ENCODE data around the gene CNGB1.

DNA sequence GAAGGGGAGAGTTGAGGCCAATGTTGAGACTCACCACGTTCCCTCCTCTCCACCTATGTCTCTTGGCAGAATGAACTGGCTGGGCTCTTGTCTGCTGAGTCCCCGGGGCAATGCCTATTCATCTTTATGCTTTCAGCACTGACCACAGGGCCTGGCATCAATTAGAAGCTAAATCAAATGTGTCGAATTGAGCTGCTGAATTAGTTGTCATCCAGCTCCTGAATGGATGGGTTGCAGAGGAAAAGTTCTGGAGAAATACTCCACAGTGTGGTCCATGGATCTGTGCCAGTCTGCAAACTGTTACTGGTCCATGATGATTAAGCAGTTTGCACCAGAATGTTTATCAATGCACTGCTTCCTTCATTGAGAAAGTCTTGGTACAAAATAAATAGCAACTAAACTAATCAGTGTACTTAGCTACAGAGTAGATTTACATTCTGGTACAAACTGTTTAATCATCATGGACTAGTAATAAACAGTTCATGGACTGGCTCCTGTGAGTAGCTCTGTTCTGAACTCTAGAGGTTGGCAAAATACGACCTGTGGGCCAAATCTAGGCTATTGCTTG, 4.6 kb downstream of the CNGB1 start:
- TF ChIP-seq, protein P1, sequence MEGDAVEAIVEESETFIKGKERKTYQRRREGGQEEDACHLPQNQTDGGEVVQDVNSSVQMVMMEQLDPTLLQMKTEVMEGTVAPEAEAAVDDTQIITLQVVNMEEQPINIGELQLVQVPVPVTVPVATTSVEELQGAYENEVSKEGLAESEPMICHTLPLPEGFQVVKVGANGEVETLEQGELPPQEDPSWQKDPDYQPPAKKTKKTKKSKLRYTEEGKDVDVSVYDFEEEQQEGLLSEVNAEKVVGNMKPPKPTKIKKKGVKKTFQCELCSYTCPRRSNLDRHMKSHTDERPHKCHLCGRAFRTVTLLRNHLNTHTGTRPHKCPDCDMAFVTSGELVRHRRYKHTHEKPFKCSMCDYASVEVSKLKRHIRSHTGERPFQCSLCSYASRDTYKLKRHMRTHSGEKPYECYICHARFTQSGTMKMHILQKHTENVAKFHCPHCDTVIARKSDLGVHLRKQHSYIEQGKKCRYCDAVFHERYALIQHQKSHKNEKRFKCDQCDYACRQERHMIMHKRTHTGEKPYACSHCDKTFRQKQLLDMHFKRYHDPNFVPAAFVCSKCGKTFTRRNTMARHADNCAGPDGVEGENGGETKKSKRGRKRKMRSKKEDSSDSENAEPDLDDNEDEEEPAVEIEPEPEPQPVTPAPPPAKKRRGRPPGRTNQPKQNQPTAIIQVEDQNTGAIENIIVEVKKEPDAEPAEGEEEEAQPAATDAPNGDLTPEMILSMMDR (optimal IDR thresholded peaks at IDR 0.05 in 1 of 3, IDR thresholded peaks at IDR 0.05 in 1 of 3, conservative IDR thresholded peaks at IDR 0.05 in 1 of 3; ENCODE audit: extremely low read depth in 1 of 3, insufficient read depth in 2 of 3, low read length in 3 of 3) = no peak
- no peak for TF ChIP-seq EZH2 (IDR thresholded peaks at IDR 0.05; ENCODE audit: low read length)

Data from keratinocyte (primary cell).